Inflammatory macrophage (primary cell): Measurements from ENCODE around the gene SIRPG.

Source experiments
- DNase-seq, 2 donors: peaks; one replicate each; pipeline ENCODE4 v3.0.0-alpha.2; 2020 to 2022

The SIRPG gene

GRCh38 chr20:1595333-1595732 lies 62.2 kb downstream of the SIRPG start:
- DNase-seq: no peak

DNA sequence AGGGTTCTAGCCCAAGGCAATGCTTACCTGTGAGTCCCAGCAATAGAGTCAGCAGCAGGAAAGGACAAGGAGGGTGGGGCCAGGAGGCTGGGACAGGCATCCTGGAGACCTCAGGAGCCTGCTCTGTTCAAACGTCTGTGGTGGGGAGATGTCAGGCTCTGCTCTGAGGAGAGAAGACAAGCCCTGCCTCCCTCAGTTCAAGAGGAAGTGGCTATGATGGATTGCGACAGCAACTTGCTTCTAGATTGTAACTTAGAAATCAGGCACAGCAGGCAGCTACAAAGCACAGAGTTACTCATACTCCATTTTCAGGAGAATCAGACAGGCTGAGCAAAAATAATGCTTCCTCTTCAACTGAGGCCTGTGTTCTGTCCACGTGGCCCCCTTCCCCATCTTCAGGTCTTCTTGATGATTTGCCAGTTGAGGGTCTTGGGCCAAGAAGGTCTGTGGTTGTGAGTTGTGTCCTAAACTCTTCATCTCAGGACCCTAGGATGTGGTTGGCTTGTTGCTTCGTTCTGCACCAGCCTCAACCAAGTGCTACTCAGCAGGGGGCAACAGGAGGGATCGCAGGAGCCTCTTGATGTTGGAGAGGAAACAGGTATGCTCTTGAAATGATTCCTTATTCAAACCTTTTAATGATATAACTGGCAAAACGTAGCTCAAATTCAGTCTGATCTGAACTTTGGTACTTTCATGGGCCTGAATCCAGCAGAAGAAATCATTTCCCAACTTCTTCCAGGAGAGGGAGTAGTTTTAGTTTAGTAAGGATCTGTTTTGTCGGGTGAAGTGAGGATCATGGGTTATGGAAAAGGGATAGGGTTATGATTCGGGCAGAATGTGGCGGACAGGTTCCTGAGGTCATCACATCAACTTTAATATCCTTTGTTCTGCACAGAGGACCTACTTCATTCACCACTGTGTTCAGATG lies 68.8 kb downstream of the SIRPG start:
- no peak for DNase-seq

- DNase-seq: no peak
These were observed 69.6 kb downstream of the SIRPG start for GRCh38 chr20:1587781-1588532.

- no peak for DNase-seq
These were observed 78.1 kb downstream of the SIRPG start for GRCh38 chr20:1579488-1579887.
